HepG2 (cell line): ENCODE results near the gene ZBTB32. TPM values are rescaled to one million over a fixed set of nuclear protein-coding genes. Genes with fewer than 3 reads are reported as not detected.

Experiments used
- HES4 ChIP-seq: sonication (generic); formaldehyde crosslinking; IDR thresholded peaks from 2 replicates; pipeline ENCODE4 v1.9.0; 2021; ENCODE audit warnings: mild to moderate bottlenecking, missing genetic modification reagents, borderline replicate concordance
- IRF2 ChIP-seq: IDR thresholded peaks from 2 replicates; pipeline ENCODE4 v1.6.1; 2018; ENCODE audit warnings: missing genetic modification reagents, missing compliant biosample characterization
- KAT8 ChIP-seq: IDR thresholded peaks from 2 replicates; pipeline ENCODE4 v1.6.1; 2016; ENCODE audit warnings: missing genetic modification reagents, missing compliant biosample characterization
- RFX3 ChIP-seq: IDR thresholded peaks from 2 replicates; pipeline ENCODE4 v1.6.1; 2016; ENCODE audit warnings: missing biosample characterization, missing genetic modification reagents
- RFXAP ChIP-seq: sonication (generic); formaldehyde crosslinking; IDR thresholded peaks from 2 replicates; pipeline ENCODE4 v1.4.0; 2020; ENCODE audit warnings: missing genetic modification reagents, borderline replicate concordance
- SMYD3 ChIP-seq: sonication (generic); formaldehyde crosslinking; IDR thresholded peaks from 2 replicates; pipeline ENCODE4 v1.8.1; 2023; ENCODE audit warnings: mild to moderate bottlenecking, missing genetic modification reagents
- SRSF9 ChIP-seq: fragments of 200-400 bp; formaldehyde crosslinking; IDR thresholded peaks from 2 replicates; pipeline ENCODE4 v1.6.1; 2018; ENCODE audit warnings: borderline replicate concordance, mild to moderate bottlenecking, low read depth, low read length; ENCODE audit not compliant: insufficient read depth, poor library complexity, severe bottlenecking
- ZFP36L1 ChIP-seq: sonication (generic); formaldehyde crosslinking; IDR thresholded peaks from 2 replicates; pipeline ENCODE4 v1.8.0; 2022; ENCODE audit warnings: mild to moderate bottlenecking, missing genetic modification reagents, moderate library complexity
- ZNF143 ChIP-seq: sonication (generic); formaldehyde crosslinking; IDR thresholded peaks from 2 replicates; pipeline ENCODE4 v1.4.0; 2020; ENCODE audit warnings: missing genetic modification reagents
- ZNF225 ChIP-seq: sonication (generic); formaldehyde crosslinking; IDR thresholded peaks from 2 replicates; pipeline ENCODE4 v1.4.0; 2020; ENCODE audit warnings: mild to moderate bottlenecking, missing genetic modification reagents
- ZNF556 ChIP-seq: sonication (generic); formaldehyde crosslinking; IDR thresholded peaks from 2 replicates; pipeline ENCODE4 v1.4.0; 2020; ENCODE audit warnings: mild to moderate bottlenecking, missing genetic modification reagents, borderline replicate concordance
- ZNF616 ChIP-seq: sonication (generic); formaldehyde crosslinking; IDR thresholded peaks from 2 replicates; pipeline ENCODE4 v1.5.0; 2020; ENCODE audit warnings: low read depth, mild to moderate bottlenecking, missing genetic modification reagents
- ZNF891 ChIP-seq: sonication (generic); formaldehyde crosslinking; IDR thresholded peaks from 2 replicates; pipeline ENCODE4 v1.5.0; 2020; ENCODE audit warnings: mild to moderate bottlenecking, missing genetic modification reagents
- polyA plus RNA-seq, 8 experiments: library from polyadenylated mRNA; depleted of rRNA in 3 of 8; stranded (reverse) in 7 of 8; unstranded in 1 of 8; fragments of >200 nt; fragmentation: Illumina TruSeq in 4 of 8; extraction: Trizol in 4 of 8; gene quantifications; 2 replicates each; pipeline versions ENCODE4 v1.2.1 to v1.2.3, GENCODE V29; 2011 to 2016; ENCODE audit warnings: low read depth in 4 of 8, missing spikeins in 1 of 8, mixed read lengths in 1 of 8; ENCODE audit not compliant: insufficient read depth in 1 of 8
- total RNA-seq, 5 experiments: library from RNA; depleted of rRNA; stranded (reverse); fragments of >200 nt; fragmentation: Illumina TruSeq; extraction: Trizol; gene quantifications; 2 replicates each; pipeline ENCODE4 v1.2.3, GENCODE V29; 2016; ENCODE audit warnings: low read depth in 1 of 5
- TF ChIP-seq, protein P1 (sequence below): IDR thresholded peaks from 2 replicates; pipeline ENCODE4 v1.6.1; 2016
- TF ChIP-seq, protein P2 (sequence below): conservative IDR thresholded peaks from 2 replicates; pipeline ENCODE4 v1.6.1; 2018; ENCODE audit warnings: missing genetic modification reagents
- TF ChIP-seq, protein P3 (sequence below): sonication (generic); formaldehyde crosslinking; IDR thresholded peaks from 2 replicates; pipeline ENCODE4 v1.5.0; 2020; ENCODE audit warnings: mild to moderate bottlenecking, missing genetic modification reagents
- TF ChIP-seq, protein P4 (sequence below): sonication (generic); formaldehyde crosslinking; IDR thresholded peaks from 2 replicates; pipeline ENCODE4 v1.4.0; 2020; ENCODE audit warnings: missing genetic modification reagents, borderline replicate concordance
- TF ChIP-seq, protein P5 (sequence below): sonication (generic); formaldehyde crosslinking; conservative IDR thresholded peaks from 2 replicates; pipeline ENCODE4 v1.4.0; 2020; ENCODE audit warnings: mild to moderate bottlenecking, missing genetic modification reagents, moderate library complexity

ZBTB32 gene
- total and polyA plus RNA-seq, 2 of the 13 experiments (the other 11 are each of a cell fraction or from before 2014, with no cell fraction given): not detected

DNA sequence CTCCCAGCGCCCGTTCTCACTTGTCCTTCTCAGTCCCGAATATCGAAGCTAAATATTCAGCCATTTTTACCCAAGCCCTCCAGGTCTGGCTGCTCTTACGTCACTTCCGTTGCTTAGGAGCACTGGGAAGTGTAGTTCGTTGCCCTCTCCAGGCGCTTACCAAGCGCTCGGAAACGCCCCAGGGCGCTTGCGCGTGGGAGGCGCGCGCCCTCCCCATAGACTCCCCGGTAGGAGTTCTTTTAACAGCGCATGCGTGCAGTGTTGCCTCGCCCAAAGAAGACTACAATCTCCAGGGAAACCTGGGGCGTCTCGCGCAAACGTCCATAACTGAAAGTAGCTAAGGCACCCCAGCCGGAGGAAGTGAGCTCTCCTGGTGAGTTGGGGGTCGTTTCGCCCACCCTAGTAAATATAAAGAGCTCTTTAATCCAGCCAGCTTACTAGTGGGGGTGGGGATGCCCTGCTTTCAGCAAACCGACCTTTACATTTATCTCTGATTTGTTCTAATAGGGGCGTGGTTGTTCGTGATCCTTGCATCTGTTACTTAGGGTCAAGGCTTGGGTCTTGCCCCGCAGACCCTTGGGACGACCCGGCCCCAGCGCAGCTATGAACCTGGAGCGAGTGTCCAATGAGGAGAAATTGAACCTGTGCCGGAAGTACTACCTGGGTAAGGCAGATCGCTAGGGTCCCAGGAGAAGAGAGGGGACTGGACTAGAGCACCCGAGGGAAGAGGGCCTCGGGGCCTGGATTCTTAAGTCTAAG is 41.1 kb downstream of the ZBTB32 start, which contains the start of the genes PSENEN and U2AF1L4 (continued):
- TF ChIP-seq KAT8 (CRISPR knock-in tag): peak; percentile 54; the same call in 1 of the 2 replicates
- no peak for TF ChIP-seq RFXAP (CRISPR knock-in tag)
- peak; percentile 72 for TF ChIP-seq RFX3 (CRISPR knock-in tag)
- TF ChIP-seq, protein P1, sequence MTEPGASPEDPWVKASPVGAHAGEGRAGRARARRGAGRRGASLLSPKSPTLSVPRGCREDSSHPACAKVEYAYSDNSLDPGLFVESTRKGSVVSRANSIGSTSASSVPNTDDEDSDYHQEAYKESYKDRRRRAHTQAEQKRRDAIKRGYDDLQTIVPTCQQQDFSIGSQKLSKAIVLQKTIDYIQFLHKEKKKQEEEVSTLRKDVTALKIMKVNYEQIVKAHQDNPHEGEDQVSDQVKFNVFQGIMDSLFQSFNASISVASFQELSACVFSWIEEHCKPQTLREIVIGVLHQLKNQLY (CRISPR knock-in tag): no peak
- no peak for TF ChIP-seq ZFP36L1 (CRISPR knock-in tag)
- TF ChIP-seq, protein P2, sequence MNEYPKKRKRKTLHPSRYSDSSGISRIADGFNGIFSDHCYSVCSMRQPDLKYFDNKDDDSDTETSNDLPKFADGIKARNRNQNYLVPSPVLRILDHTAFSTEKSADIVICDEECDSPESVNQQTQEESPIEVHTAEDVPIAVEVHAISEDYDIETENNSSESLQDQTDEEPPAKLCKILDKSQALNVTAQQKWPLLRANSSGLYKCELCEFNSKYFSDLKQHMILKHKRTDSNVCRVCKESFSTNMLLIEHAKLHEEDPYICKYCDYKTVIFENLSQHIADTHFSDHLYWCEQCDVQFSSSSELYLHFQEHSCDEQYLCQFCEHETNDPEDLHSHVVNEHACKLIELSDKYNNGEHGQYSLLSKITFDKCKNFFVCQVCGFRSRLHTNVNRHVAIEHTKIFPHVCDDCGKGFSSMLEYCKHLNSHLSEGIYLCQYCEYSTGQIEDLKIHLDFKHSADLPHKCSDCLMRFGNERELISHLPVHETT (CRISPR knock-in tag): no peak
- peak; percentile 92 for TF ChIP-seq ZNF143 (CRISPR knock-in tag)
- TF ChIP-seq IRF2: peak; percentile 73; the same call in 1 of the 2 replicates
- TF ChIP-seq ZNF616 (CRISPR knock-in tag): no peak
- TF ChIP-seq HES4 (CRISPR knock-in tag): no peak
- no peak for TF ChIP-seq SMYD3 (CRISPR knock-in tag)
- no peak for TF ChIP-seq ZNF225 (CRISPR knock-in tag)
- TF ChIP-seq, protein P3, sequence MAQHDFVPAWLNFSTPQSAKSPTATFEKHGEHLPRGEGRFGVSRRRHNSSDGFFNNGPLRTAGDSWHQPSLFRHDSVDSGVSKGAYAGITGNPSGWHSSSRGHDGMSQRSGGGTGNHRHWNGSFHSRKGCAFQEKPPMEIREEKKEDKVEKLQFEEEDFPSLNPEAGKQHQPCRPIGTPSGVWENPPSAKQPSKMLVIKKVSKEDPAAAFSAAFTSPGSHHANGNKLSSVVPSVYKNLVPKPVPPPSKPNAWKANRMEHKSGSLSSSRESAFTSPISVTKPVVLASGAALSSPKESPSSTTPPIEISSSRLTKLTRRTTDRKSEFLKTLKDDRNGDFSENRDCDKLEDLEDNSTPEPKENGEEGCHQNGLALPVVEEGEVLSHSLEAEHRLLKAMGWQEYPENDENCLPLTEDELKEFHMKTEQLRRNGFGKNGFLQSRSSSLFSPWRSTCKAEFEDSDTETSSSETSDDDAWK (CRISPR knock-in tag): no peak
- TF ChIP-seq SRSF9: no peak
- TF ChIP-seq ZNF891 (CRISPR knock-in tag): no peak; the same call in 1 of the 2 replicates
- peak; percentile 33; the same call in 1 of the 2 replicates for TF ChIP-seq ZNF556 (CRISPR knock-in tag)
- TF ChIP-seq, protein P4, sequence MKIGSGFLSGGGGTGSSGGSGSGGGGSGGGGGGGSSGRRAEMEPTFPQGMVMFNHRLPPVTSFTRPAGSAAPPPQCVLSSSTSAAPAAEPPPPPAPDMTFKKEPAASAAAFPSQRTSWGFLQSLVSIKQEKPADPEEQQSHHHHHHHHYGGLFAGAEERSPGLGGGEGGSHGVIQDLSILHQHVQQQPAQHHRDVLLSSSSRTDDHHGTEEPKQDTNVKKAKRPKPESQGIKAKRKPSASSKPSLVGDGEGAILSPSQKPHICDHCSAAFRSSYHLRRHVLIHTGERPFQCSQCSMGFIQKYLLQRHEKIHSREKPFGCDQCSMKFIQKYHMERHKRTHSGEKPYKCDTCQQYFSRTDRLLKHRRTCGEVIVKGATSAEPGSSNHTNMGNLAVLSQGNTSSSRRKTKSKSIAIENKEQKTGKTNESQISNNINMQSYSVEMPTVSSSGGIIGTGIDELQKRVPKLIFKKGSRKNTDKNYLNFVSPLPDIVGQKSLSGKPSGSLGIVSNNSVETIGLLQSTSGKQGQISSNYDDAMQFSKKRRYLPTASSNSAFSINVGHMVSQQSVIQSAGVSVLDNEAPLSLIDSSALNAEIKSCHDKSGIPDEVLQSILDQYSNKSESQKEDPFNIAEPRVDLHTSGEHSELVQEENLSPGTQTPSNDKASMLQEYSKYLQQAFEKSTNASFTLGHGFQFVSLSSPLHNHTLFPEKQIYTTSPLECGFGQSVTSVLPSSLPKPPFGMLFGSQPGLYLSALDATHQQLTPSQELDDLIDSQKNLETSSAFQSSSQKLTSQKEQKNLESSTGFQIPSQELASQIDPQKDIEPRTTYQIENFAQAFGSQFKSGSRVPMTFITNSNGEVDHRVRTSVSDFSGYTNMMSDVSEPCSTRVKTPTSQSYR (CRISPR knock-in tag): no peak
- TF ChIP-seq, protein P5, sequence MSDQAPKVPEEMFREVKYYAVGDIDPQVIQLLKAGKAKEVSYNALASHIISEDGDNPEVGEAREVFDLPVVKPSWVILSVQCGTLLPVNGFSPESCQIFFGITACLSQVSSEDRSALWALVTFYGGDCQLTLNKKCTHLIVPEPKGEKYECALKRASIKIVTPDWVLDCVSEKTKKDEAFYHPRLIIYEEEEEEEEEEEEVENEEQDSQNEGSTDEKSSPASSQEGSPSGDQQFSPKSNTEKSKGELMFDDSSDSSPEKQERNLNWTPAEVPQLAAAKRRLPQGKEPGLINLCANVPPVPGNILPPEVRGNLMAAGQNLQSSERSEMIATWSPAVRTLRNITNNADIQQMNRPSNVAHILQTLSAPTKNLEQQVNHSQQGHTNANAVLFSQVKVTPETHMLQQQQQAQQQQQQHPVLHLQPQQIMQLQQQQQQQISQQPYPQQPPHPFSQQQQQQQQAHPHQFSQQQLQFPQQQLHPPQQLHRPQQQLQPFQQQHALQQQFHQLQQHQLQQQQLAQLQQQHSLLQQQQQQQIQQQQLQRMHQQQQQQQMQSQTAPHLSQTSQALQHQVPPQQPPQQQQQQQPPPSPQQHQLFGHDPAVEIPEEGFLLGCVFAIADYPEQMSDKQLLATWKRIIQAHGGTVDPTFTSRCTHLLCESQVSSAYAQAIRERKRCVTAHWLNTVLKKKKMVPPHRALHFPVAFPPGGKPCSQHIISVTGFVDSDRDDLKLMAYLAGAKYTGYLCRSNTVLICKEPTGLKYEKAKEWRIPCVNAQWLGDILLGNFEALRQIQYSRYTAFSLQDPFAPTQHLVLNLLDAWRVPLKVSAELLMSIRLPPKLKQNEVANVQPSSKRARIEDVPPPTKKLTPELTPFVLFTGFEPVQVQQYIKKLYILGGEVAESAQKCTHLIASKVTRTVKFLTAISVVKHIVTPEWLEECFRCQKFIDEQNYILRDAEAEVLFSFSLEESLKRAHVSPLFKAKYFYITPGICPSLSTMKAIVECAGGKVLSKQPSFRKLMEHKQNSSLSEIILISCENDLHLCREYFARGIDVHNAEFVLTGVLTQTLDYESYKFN (CRISPR knock-in tag): 0 out of 2 replicates have a peak, but pooled peaks have one; percentile 6
